SJCRH30 (cell line): ENCODE data around the gene TMEM33. TPM values are rescaled to one million over a fixed set of nuclear protein-coding genes. Genes with fewer than 3 reads are reported as not detected.

Experiments used
- DNase-seq, 2 experiments: peaks; one replicate each; pipeline ENCODE4 v3.0.0-alpha.2; 2015 to 2020
- H3K27ac ChIP-seq: fragments of 250-450 bp; sonication (Bioruptor Pico); 2 replicates; pipeline ENCODE4 v1.5.1; 2020; ENCODE audit warnings: mild to moderate bottlenecking, moderate library complexity
- H3K27me3 ChIP-seq: fragments of 250-450 bp; sonication (Bioruptor Pico); 2 replicates; pipeline ENCODE4 v1.5.1; 2020; ENCODE audit warnings: mild to moderate bottlenecking, moderate library complexity
- H3K36me3 ChIP-seq: fragments of 250-450 bp; sonication (Bioruptor Pico); 2 replicates; pipeline ENCODE4 v1.5.1; 2020; ENCODE audit warnings: mild to moderate bottlenecking, moderate library complexity
- H3K4me1 ChIP-seq: fragments of 250-450 bp; sonication (Bioruptor Pico); 2 replicates; pipeline ENCODE4 v1.5.1; 2020; ENCODE audit warnings: mild to moderate bottlenecking, moderate library complexity
- H3K4me3 ChIP-seq: fragments of 250-450 bp; sonication (Bioruptor Pico); 2 replicates; pipeline ENCODE4 v1.5.1; 2020; ENCODE audit warnings: mild to moderate bottlenecking, moderate library complexity
- H3K9me3 ChIP-seq: fragments of 250-450 bp; sonication (Bioruptor Pico); replicated peaks from 2 replicates; pipeline ENCODE4 v1.5.1; 2020; ENCODE audit warnings: mild to moderate bottlenecking, moderate library complexity
- total RNA-seq: library from RNA; depleted of rRNA; stranded (reverse); fragments of >200 nt; shearing (Covaris generic); gene quantifications from 2 replicates; pipeline ENCODE4 v1.2.3, GENCODE V29; 2014

TMEM33 gene
- total RNA-seq, 1 experiment from 2014 or later, result 90.9 TPM

DNA sequence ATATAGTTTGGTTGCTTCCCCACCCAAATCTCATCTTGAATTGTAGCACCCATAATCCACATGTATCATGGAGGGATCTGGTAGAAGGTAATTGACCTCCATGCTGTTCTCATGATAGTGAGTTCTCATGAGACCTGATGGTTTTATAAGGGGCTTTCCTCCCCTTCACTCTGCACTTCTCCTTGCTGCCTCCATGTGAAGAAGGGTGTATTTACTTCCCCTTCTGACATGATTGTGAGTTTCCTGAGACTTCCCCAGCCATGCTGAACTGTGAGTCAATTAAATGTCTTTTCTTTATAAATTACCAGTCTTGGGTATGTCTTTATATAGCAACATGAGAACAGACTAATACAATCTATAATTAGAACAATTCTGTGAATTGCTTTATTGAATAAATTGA lies 34.4 kb downstream of the TMEM33 start:
- Histone ChIP-seq H3K4me1 (no peaks in the 10 kb centered on the region), H3K27ac (no peak overlapping the region), H3K36me3 (no peaks in the 10 kb centered on the region), H3K9me3 (peaks cover 4% of the 10 kb centered on the region; the same call in 1 of the 2 replicates), H3K27me3 (no peaks in the 10 kb centered on the region), H3K4me3 (no peak overlapping the region)
- DNase-seq, result no peak

DNA sequence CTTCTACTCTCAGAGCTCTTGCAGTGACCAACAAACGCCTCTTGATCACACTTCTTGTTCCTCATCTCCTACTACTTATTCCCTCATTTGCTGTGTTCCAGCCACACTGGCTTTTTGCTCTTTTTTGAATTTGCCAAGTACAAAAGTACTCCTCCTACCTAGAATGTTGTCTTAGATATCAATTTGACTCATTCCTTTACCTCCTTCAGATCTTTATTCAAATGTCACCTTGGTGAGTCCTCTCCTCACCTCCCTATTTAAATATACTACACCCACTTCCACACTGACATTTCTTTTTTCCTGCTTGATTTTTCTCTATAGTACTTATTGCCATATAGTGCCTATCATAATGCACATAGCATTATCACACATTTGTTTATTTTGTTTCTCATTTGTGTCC lies 40.1 kb downstream of the TMEM33 start:
- Histone ChIP-seq H3K36me3 (no peaks in the 10 kb centered on the region), H3K9me3 (no peaks in the 10 kb centered on the region), H3K27ac (no peak overlapping the region), H3K4me1 (no peaks in the 10 kb centered on the region), H3K27me3 (no peaks in the 10 kb centered on the region), H3K4me3 (no peak overlapping the region)
- no peak for DNase-seq

DNA sequence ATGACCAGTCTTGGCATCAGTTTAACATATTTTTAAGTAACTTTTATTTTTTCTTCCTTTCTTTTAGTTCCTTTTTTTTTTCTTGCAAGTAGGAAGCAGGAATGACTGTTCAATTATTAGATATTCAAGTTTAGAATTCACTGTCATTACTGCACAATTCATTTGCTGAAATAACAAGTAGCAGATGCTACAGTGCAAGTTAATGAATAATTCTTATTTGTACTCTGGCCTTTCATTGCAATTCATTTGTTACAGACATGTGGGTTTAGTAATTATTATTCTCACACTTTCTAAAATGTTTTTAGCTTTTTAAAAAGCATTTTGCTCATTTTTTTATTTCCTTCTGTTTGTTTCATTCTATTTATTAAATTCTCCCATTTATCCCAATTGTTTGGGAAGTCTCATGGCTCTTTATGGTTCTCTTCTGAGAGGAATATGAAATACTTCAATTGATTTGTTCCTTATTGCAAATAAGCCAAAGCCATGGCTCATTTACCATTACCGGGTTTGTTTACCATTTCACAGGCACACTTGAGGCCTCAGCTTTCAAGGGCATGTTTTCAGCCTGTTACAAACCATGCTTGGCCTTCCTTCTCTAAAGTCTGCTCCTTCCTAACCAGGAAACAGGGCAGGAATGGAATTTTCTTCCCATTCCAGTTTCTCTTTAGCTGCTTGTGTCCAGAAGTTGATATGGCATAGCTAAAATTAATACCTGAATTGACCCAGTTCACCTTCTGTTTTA lies 41.7 kb downstream of the TMEM33 start:
- no peaks in the 10 kb centered on the region for H3K36me3 ChIP-seq
- no peak overlapping the region for H3K27ac ChIP-seq
- H3K4me1 ChIP-seq, result no peaks in the 10 kb centered on the region
- no peak for DNase-seq
- no peaks in the 10 kb centered on the region for H3K27me3 ChIP-seq
- no peak overlapping the region for H3K4me3 ChIP-seq
- no peaks in the 10 kb centered on the region for H3K9me3 ChIP-seq

DNA sequence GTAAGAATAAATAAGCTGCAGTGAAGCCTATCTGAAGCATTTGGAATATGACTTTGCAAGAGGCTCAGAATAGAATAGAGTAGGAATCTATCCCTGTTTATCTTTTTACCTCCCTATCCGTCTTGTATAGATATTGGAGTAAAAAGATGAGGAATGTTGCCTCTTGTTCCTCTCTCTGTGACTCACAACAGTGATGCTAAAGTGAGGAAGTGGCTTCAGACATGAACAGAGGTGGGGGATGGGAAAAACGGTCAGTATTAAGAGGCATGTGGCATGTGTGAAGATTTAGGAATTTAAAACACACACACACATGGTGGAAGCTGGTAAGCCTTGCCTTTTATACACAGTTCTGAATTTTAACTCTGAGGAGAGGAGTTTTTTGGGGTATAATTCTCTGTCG lies 42.5 kb downstream of the TMEM33 start:
- Histone ChIP-seq H3K27me3 (no peaks in the 10 kb centered on the region), H3K4me3 (no peak overlapping the region), H3K4me1 (no peaks in the 10 kb centered on the region), H3K27ac (no peak overlapping the region), H3K36me3 (no peaks in the 10 kb centered on the region), H3K9me3 (no peaks in the 10 kb centered on the region)
- no peak for DNase-seq

DNA sequence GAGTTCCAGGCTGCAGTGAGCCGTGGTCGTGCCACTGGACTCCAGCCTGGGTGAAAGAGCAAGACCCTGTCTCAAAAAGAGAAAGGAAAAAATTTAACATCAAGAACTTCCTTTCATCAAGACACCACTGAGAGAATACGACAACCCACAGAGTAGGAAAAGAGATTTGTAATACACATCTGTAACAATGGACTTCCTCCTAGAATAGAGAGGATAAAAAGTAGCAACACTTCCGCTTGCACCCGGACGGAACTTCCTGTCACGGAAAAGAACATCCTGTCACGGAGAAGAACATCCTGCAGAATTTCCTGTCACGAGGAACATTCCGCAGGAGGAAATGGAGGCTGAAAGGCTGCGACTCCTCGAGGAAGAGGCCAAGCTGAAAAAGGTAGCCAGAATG lies 46.2 kb downstream of the TMEM33 start, which contains the start of gene DCAF4L1:
Gene DCAF4L1 (plus strand): TSS at position 301 of the 400 bp plus-strand sequence. CDS start 37 bp downstream, at position 338.
- no peaks in the 10 kb centered on the region for H3K4me1 ChIP-seq
- no peak within 1 kb of the TSS for H3K27ac ChIP-seq
- no peak within 1 kb of the TSS for H3K4me3 ChIP-seq
- H3K9me3 ChIP-seq, result no peaks in the 10 kb centered on the region
- no peaks in the 10 kb centered on the region for H3K27me3 ChIP-seq
- DNase-seq, result no peak
- H3K36me3 ChIP-seq, result no peaks in the 10 kb centered on the region

DNA sequence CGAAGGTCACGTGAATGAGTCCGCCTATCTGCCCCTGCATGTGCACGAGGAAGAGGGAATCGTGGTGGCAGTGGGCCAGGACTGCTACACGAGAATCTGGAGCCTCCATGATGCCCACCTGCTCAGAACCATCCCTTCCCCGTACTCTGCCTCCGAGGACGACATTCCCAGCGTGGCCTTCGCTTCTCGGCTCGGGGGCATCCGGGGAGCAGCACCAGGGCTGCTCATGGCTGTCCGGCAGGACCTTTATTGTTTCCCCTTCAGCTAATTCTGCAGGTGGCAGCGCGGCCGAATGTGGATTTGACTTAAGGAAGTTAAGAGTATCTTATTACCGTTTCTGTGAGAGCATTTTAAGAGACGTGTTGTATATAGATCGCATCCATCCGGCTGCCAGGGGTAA lies 47.5 kb downstream of the TMEM33 start:
- H3K9me3 ChIP-seq, result no peaks in the 10 kb centered on the region
- DNase-seq, result no peak
- no peaks in the 10 kb centered on the region for H3K36me3 ChIP-seq
- no peaks in the 10 kb centered on the region for H3K4me1 ChIP-seq
- no peak overlapping the region for H3K4me3 ChIP-seq
- no peak overlapping the region for H3K27ac ChIP-seq
- no peaks in the 10 kb centered on the region for H3K27me3 ChIP-seq

DNA sequence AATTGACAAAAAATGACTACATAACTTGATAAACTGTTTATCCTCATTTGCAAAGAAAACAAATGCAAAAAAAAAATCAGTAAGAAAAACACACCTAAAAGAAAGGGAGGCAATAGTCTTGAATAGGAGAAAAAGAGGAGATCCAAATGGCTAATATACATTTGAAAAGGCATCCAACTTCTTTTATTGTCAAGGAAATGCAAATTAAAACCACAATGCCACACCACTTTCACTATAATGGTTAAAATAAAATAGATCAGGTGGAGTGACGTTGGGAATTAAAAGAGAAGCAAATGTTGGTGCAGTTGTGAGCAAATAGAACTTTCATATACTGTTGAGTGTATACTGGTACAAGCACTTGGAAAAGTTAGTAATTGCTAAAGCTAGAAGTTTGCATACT lies 49.9 kb downstream of the TMEM33 start:
- Histone ChIP-seq H3K4me1 (0 out of 2 replicates have a peak, but pooled peaks cover 4% of the 10 kb centered on the region), H3K9me3 (no peaks in the 10 kb centered on the region), H3K27me3 (no peaks in the 10 kb centered on the region), H3K27ac (no peak overlapping the region), H3K4me3 (no peak overlapping the region), H3K36me3 (no peaks in the 10 kb centered on the region)
- DNase-seq, result no peak

DNA sequence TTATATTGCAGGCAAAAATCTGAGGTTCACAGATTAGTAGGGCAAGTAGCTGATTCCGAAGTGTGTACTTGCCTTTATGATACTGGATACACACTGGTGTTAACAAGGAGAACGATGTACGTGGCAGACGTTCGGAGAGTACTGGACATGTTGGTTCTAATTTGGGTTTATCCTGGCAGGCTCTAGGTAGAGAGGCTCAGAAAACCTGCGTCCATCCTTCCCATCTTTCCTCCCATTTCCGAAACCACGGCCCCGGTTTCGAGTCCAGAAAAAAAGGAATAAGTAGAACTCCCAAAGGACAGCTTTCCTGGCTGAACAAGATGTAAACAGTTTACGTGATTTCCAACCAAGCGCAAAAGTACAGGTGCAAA lies 54.8 kb downstream of the TMEM33 start:
- H3K4me3 ChIP-seq, result peak overlapping the region; percentile 85

DNA sequence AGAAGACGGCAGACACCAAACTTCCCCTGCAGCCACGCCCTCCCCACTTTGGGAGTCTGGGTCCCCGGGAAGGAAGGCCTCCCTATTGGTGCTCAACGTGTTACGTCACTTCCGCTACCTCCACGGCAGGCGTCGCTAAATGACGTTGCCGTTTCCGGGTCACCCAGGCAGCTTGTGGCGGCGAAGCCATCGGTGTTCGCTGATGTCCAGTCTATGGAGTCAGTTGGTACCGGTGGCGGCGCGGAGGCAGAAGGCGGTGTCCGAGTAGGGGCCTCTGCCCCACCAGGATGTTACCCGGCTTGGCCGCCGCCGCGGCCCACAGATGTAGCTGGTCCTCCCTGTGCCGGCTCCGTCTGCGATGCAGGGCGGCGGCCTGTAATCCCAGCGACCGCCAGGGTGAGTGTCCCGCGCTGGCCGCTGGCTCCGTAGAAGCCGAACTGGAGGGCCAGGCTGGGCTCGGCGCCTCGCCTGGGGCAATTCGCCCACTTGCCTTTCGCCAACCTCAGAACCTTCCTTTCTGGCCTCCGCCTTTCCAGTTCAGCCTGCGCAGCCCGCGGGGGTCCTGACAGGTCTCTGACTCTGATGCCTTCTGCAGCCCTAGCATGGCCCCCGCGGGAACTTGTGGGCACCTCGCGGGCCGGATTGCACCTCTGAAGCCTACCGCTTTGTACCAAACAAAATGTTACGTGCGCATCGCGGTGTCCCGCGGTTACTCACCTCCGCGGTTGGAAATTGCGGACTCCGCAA lies 55.3 kb downstream of the TMEM33 start, which contains the start of gene SLC30A9:
Gene SLC30A9 (plus strand): TSS at position 166 of the 747 bp plus-strand sequence. CDS start 122 bp downstream, at position 288.
- peaks cover 6% of the 10 kb centered on the region for H3K36me3 ChIP-seq
- 0 out of 2 replicates have a peak, but pooled peaks cover 7% of the 10 kb centered on the region for H3K4me1 ChIP-seq
- H3K27me3 ChIP-seq, result no peaks in the 10 kb centered on the region
- peak within 1 kb of the TSS; percentile 66 for H3K27ac ChIP-seq
- peak within 1 kb of the TSS; percentile 85 for H3K4me3 ChIP-seq
- H3K9me3 ChIP-seq, result no peaks in the 10 kb centered on the region
- DNase-seq, result peak; percentile 93 to 95

More for the DNA sequence above, 54.8 kb downstream of the TMEM33 start:
- no peaks in the 10 kb centered on the region for H3K27me3 ChIP-seq
- H3K27ac ChIP-seq, result no peak overlapping the region; the same call in 1 of the 2 replicates
- 0 out of 2 replicates have a peak, but pooled peaks cover 7% of the 10 kb centered on the region for H3K4me1 ChIP-seq
- no peak for DNase-seq
- no peaks in the 10 kb centered on the region for H3K9me3 ChIP-seq
- peaks cover 6% of the 10 kb centered on the region for H3K36me3 ChIP-seq

DNA sequence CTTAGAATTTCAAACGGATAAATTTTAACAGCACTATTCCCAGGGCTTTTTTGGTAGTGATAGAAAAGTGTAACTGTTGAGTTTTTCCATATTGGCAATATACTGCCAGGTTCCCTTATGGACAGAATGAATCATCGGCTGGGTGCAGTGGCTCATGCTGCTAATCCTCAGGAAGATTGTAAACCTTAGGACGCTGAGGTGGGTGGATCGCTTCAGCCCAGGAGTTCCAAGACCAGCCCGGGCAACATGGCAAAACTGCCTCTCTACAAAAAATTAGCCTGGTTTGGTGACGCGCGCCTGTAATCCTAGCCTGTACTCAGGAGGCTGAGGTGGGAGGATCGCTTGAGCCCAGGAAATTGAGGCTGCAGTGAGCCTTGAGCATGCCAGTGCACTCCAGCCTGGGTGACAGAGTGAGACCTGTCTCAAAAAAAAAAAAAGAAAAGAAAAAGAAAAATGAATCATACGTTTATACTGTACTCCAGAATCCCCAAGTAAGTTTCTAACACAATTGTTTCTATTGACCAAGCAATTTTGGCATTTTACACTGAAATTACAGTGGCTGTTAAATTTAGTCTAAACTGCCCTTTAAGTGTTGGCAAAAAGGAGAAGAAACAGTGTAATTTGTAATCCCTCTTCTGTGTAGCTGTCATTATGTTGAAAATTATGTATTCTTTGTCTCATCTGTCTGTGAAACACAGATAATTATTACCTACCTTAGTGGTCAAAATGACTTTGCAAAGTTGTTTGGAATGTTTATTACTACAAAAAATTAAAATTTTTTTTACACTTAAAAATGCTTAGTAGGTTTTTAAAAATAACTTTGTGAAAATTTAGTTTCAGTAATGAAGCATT lies 56.9 kb downstream of the TMEM33 start:
- DNase-seq, result no peak
- H3K27ac ChIP-seq, result no peak overlapping the region
- no peaks in the 10 kb centered on the region for H3K9me3 ChIP-seq
- 0 out of 2 replicates have a peak, but pooled peaks cover 7% of the 10 kb centered on the region for H3K4me1 ChIP-seq
- peaks cover 6% of the 10 kb centered on the region for H3K36me3 ChIP-seq
- H3K4me3 ChIP-seq, result no peak overlapping the region
- H3K27me3 ChIP-seq, result no peaks in the 10 kb centered on the region

DNA sequence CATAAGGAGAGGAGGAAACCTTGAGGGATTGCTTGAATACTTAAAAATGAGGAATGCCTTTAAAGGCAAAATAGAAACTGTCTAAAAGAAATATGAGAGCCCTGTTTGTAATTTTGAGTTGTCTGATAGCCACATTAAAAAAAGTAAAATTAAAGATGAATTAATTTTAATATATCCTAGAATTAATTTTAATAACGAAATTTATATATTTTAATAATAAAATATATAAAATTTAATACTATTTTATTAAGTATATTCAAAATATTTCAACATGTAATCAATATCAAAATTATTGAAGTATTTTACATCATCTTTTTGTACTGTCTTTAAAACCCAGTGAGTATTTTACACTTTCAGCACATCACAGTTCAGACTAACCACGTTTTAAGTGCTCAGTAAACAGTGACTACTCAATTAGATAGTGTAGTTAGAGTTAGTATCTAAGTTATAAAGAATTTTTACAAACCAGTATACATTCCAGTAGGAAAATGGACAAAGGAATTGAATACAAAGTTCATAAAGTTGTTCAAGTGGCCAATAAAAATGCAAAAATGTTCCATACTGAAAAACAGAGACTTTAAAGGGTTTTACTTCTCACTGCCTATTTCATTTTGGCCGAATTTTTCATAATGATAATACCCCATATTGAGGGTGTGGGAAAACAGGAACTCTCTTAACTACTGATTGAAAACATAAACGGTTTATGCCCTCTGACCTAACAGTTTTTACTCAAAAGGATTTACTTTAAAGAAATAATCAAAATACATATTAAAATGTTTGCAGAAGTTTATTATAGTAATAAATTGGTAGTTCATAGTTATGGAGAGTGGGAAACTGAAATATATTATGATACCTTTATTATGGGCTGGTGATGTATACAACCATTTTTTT lies 58.0 kb downstream of the TMEM33 start:
- H3K27ac ChIP-seq, result no peak overlapping the region

DNA sequence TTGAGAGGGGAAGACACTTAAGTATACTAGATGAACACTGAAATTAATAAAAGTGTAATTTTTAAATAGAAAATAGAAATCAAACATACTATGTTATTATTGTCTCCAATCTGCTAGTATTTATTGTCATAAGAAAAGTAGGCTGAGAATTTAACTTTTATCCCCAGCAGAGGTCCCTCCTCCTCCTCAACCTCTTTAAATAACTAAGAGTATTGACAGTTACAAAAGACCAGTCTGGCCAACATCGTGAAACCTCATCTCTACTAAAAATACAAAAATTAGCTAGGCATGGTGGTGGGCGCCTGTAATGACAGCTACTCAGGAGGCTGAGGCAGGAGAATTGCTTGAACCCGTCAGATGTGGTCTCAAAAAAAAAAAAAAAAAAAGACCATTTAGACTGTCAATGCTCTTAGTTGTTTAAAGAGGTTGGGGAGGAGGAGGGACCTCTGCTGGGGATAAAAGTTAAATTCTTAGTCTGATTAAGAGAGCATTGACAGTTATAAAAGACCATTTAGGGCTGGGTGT lies 59.3 kb downstream of the TMEM33 start:
- H3K4me1 ChIP-seq, result 0 out of 2 replicates have a peak, but pooled peaks cover 4% of the 10 kb centered on the region
- H3K36me3 ChIP-seq, result peaks cover 6% of the 10 kb centered on the region
- DNase-seq, result no peak
- no peaks in the 10 kb centered on the region for H3K27me3 ChIP-seq
- H3K4me3 ChIP-seq, result no peak overlapping the region
- H3K9me3 ChIP-seq, result no peaks in the 10 kb centered on the region
- no peak overlapping the region for H3K27ac ChIP-seq

More for the DNA sequence above, 58.0 kb downstream of the TMEM33 start:
- Histone ChIP-seq H3K27me3 (no peaks in the 10 kb centered on the region), H3K9me3 (no peaks in the 10 kb centered on the region), H3K36me3 (peaks cover 6% of the 10 kb centered on the region), H3K4me1 (0 out of 2 replicates have a peak, but pooled peaks cover 7% of the 10 kb centered on the region), H3K4me3 (no peak overlapping the region)
- no peak for DNase-seq

DNA sequence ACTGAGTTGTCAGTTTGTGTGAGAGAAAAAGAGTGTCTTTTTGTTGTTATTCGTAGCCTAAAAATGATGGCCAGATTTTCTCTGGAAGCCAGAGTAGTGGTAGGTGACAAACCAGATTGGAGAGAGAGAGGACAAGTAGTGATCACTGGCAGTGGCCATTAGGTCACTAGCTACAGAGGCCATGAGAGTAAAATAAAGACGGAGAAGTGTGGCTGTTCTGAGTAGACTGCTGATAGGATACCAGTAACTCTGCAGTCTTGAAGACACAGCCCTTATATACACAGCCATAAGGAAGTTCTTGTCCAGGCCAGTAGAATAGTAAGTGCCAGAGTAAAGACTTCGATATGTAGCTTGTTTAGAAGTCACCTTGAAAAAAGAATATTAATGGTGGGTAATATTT lies 62.8 kb downstream of the TMEM33 start:
- Histone ChIP-seq H3K4me1 (no peaks in the 10 kb centered on the region), H3K36me3 (0 out of 2 replicates have a peak, but pooled peaks cover 3% of the 10 kb centered on the region), H3K9me3 (no peaks in the 10 kb centered on the region), H3K4me3 (no peak overlapping the region), H3K27me3 (no peaks in the 10 kb centered on the region), H3K27ac (no peak overlapping the region)
- no peak for DNase-seq
